ENCODE results near the gene JUP.

The JUP gene

DNA sequence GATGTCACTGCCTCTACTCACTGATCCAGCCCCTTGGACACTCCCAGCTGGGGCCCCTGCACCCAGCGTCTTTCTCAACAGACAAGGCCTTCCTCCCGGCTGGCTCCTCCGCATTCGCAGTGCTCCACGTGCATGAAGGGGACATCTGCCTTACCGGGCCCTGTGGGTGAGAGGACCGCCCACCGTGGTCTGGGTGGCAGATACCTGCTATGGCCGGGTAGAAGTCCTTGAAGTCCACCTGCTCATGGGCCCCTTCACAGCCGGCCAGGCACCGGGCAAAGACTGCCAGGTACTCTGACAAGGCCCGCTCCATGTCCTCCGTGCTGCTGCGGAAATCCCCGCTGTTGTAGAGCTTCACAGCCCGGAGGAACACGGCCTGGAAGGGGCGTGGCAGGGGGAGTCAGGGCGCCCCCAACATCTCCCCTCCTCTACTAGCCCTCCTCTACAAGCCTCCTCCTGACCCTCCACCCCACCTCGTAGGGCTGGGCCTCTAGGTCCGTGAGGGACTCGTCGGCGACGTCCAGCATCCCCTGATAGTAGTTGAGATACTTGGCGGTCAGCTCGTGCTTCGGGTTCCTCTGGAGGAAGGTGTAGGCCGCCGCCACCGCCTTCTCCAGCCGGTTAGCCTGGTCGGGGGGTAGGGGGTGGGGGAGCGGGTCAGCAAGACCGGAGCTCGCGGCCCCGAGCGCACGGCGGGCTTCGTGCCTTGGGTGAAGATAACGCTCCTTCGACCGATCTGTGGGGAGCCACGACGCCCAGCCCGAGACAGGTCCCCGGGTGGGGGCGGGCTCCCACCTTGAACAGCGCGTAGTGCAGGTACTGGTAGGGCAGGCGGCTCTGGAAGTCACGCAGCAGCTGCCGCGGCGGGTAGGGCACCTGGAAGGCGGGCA, 24.4 kb upstream of the JUP start:
- DNase-seq (ENCODE audit: low read depth), result no peak

DNA sequence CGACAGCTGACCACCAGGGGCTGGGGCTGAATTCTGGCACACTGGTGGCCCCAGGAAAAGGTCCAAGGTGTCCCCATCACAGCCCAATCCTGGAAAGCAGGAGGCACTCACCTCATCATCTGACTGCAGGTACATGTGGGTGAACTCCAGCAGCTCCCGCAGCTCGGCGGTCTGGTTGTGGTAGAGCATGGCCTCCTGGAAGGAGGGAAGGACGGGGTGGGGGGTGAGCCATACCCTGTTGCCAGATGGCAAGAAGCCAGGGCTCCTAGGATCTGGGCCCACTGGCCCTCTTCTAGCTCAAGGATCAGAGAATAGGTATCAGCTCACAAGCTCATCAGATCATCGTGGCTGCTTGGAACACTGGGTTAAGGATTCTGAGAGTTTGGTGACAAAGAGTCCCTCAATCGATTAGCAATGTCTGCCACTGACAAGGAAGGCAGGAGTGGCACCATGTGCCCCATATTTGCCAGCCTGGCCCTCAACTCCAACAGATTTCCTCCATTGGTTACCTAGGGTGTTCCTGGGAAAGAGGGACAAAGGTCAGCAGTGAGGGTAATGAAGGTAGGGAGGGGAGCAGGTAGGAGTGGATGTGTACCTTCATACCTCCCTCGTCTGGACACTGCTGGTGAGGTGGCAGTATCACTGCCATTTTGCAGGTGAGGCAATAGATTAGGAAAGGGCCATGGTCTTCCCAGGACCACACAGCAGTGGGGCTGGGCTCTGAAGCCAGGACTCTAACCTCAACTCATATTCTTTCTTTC, 20.4 kb upstream of the JUP start:
- DNase-seq (ENCODE audit: low read depth), result no peak

DNA sequence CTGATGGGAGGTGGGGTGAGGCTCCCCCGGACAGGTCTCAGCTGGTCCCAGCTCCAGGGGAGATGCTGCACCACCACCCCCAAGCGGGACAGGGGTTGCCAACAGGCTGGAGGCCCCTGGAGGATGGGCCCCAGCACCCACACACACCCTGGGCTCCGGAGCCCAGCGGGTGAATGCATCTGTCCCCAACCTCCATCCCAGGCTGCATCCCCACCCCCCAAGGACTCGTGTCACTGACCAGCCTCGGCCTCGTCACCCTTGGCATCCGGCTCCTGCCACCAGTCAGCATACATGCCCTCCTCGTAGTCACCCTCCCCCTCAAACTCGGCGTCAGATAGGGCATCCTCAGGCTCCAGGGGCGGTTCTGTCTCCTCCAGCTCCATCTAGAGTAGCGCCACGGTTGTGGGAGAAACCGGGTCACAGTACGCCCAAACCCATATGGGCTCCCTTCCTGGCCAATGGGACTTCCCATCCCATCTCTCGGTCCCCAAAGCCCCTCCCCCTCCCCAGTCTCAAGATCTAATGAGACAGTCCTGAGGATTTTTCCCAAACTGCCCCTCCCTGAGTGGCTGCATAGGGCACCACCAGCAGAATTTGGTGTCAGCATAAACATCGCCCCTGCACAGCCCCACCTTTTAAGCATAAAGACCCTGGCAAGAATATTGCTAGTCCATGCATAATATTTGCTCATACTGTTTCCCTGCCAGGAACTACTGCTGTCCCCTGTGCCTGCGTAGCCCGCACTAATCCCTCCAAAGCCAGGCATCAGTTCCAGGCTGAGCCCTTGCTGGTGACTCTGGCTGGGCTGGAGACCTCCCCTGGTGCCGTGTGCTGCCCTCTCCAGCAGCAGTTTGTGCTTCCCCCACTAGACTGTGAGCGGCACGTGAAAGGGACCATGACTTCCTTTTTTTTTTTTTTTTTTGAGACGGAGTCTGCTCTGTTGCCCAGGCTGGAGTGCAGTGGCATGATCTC, 16.8 kb upstream of the JUP start:
- DNase-seq (ENCODE audit: low read depth), result no peak

DNA sequence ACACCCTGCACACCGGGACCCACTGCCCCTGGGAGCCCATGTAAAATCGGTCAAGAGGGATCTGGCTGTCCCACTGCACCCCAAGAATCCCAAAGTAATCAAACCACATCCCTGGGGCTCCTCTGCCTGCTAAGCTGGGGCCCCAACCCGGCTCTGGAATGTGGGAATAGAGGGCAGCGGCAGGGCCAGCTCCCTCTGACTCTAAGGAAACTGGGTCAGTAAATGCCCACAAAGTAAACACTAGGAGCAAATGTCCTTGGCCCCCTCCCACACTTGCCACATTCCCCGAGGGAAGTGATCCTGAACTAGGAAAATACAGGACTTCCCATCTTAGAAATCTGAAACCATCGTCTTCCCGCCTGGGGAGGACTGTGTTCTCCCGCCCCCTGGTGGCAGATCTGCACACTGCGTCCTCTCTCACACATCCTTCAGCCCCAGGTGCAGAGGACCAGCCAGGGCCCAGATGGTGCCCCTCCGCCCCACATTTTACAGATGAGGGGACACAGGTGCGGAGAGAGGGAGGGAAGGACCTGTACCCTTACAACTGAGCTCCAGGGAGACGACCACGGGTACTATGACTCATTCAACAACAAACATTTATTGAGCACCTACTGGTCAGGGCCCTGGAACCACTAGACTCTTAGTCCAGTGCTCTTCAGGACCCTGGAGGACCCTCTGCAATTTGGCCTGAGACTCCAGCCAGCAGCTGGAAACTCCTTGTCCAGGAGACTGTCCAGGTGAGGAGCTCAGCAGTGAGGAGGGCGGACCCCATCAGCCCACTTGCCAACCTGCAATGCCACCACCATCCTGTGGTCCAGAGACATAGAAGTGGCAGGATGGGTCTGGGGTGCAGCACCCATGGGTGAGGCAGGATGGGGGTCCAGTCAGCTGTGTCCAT, 15.1 kb upstream of the JUP start:
- peak; percentile 64 for DNase-seq (ENCODE audit: low read depth)

DNA sequence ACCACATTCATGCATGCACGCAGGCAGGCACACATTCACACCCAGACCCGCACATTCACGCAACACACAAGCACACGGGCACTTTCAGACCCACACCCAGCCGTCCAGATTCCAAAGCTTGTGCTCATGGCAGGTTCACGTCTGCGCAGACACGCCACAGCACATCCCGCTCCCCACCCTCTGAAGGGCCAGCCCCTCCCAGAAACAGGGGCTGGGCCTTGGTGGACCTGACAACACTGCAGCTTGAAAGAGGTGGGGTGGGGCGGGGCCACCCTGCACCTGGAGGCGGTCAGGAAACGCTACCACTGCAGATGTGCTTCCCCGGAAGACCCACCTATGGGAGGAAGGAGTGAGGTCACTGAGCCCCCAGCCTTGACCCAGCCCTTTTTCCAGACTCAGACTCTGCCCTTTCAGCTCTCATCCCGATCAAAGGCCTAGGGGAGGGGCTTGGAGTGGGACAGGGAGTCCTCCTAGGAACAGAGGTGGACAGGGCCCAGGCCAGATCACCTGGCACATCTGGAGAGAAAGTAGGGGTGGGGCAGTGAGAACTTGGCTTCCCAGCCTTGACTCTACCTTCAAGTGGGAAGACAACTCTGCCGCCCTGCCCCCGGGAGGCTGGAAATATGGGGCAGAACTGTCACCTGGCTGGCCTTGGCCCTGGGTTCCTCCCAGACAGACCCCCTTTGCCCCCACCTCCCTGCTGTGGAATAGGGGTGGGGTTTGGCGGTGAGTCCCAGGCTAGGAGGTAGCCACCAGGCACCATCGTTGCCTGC, 14.3 kb upstream of the JUP start:
- DNase-seq (ENCODE audit: low read depth), result no peak

DNA sequence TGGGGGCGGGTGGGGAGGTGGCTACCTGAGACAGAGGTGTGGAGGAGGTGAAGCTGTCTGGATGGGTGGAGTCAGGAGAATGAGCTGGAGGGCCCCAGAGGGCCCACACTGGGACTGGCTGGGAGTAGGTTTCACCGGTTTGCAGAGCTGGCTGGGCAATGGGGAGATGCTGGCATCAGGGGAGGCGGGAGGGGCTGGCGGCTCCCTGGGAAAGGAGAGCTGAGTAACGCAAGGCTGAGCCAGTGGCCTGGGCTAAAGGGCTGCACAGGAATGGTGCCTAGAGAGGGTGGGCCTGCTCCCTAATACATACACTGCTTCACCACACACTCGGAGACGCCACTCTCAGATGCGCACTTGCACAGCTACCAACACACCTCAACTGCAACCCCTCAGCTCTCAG, 12.9 kb upstream of the JUP start:
- no peak for DNase-seq (ENCODE audit: low read depth)

DNA sequence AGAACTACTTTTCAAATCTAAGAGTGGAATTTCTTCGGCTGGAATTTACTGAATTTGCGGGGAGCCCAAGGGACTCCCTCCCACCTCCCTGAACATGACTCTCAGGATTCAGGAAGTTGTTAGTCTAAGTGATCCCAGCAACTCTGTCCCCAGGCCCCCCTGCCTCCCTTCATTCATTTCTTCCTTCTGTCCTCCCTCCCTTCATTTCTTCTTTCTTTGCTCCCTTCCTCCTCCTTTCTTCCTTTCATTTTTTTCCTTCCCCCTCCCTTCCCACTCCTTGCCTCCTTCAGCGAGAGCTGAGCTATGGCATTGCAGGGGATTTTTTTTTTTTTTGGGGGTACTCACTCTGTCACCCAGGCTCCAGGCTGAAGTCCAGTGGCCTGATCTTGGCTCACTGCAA, 10.9 kb upstream of the JUP start:
- no peak for DNase-seq (ENCODE audit: low read depth)

DNA sequence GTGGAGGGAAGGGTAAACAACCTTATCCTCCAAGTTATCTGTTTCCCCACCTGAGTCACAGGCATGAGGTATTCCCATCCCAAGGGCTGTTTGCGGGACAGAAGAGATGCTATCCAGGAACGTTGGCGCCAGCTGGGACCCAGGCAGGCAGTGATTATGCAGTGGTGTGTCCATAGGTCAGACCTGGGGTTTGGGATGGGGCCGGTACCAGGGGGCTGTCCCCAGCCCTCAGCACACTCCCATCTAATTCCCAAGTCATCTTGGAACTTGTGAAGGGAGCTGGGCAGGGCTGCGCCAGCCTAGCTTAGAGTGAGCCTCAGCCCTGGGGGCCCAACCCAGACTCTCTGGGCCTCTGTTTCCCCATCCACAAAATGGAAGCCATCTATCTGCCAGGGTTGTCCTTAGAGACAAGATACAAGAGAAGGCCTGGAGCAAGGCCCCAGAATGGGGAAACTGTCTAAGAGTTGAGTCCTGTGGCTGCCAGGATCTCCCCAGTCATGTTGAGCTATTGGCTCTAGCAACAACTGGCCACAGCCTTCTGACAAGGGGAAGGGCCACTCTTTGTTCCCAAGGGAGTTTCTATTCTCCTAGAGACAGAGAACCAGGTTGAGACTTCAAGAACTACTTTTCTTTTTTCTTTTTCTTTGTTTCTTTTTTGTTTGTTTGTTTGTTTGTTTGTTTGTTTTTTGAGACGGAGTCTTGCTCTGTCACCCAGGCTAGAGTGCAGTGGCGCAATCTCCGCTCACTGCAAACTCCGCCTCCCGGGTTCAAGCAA, 9.8 kb upstream of the JUP start:
- DNase-seq (ENCODE audit: low read depth), result no peak

DNA sequence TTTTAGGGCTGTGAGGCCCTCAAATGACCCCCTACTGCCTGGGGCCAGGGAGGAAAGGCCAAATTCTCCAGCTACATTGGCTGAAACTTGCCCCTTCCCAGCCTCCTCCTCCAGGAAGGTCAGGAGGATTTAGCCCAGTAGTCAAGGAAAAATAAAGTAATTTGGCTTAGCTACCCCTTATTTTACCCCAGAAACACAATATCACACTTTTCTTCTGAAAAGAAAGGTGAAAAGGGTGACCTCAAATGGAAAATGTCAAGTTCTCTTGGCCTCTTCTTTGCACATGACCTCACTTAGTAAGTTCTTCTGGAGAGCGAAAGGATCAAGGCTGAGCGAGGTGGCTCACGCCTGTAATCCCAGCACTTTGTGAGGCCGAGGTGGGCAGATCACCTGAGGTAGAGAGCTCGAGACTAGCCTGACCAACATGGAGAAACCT, 8.0 kb upstream of the JUP start:
- DNase-seq (ENCODE audit: low read depth), result no peak

DNA sequence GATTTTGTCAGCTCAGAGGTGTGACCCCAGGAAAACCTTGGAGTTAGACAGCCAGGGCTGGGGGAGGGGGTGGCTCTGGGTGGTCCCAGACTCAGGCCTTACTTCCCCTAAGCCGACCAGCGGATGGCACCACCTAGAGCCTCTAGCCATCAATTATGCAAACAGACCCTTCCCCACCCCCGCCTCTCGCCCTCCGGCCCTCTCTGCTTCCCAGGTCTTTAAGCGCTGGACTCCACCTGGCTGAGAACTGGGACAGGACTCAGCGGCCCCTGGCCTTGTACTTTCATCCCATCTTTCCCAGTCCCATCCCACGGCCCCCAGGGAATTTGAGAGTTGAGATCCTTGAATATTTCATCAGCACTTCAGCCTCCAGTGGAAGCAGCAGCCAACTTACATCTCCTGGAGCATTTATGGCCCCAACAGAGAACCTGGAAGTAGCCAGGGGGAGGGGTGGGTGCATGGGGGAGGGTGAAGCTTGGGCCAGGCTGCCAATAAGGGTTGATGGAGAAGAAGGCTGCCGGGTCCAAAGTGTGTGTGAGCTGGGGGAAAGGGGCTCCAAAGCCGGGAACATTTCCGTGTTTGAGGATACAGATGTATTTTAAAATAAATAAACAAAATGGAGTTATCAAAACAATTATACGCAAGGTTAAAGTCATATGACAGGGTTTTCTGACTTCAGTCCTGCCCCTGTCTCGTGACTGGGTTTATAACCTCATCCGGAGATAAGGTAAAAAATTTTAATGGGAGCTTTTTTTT, 7.5 kb upstream of the JUP start:
- no peak for DNase-seq (ENCODE audit: low read depth)

DNA sequence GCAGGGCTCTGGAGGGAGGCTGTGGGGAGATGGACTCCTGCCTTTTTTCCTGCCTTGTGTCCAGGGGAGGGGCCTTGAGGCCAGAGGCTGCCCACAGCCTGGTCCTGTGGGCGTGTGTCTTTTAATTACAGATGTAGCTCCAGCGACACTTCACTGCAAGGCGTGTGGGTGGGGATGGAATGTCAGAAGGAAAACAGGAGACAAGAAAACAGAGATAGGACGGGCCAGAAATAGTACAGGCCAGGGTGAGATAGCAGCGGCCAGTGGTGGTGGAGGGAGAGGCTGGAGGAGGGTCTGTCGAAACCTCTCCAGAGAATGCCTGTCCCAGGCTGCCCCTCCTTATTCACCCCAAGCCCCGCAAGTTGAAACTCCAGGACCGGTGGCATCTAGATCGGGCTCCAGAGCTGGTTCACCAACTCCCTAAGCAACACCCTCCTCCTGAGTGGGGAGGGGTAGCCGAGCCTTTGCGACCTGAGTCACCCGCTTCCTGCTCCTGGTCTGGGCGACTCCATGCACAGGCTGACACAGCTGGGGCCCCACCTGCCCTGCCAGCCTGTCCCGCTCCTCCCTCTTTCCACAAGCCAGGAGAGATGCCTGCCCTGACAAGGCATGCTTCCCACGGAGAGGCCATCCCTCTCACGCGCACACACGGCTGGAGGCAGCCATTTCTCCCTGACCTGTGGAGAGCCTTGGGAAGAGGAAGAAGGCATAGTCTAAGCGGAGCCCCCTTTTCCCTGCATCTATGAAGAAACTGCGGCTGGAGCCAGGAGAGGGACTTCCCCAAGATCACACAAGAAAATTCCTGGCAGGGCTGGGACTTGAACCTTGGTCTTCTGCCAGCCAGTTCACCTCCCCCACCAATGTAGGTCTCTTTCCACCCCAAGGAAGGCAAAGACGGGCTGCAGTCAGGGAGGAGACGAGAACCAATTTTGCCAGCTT, 6.6 kb upstream of the JUP start:
- DNase-seq (ENCODE audit: low read depth), result no peak

DNA sequence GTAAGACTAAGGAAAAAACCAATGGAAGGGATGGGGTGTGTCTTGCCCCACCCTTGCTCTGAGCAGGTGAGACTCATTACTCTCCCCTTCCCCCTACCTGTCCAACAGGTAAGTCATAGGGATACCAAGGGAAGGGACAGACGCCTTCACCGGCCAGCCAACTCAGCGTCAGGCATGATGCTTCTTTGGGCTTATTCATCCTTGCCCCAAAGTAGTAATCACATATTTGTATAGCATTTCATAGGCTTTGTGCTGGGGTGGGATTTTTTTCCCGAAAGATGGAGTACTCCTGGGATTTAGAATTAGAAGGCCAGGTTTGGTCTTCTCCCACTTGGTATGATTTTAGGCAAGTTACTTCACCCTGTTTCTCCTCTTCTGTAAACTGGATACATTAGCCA, 509 bp upstream of the JUP start:
- DNase-seq (ENCODE audit: low read depth), result no peak

DNA sequence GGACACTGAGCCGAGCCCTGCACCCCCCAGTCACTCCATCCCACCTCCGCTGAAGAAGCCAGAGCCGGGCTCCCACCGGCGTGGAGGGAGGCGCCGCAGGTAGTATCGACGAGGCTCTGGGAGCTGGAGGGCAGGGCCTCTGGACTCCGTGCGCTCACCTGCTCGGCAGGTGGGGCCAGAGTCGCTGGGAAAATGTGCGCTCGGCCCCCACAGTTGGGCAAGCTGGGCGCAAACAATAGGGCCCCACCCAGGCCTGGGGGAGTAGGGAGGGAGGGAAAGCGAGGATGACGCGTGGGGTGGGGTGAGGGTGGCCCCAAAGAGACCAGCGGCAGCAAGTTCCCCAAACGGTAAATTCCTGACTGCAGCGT, 668 bp downstream of the JUP start:
- DNase-seq (ENCODE audit: low read depth), result no peak

DNA sequence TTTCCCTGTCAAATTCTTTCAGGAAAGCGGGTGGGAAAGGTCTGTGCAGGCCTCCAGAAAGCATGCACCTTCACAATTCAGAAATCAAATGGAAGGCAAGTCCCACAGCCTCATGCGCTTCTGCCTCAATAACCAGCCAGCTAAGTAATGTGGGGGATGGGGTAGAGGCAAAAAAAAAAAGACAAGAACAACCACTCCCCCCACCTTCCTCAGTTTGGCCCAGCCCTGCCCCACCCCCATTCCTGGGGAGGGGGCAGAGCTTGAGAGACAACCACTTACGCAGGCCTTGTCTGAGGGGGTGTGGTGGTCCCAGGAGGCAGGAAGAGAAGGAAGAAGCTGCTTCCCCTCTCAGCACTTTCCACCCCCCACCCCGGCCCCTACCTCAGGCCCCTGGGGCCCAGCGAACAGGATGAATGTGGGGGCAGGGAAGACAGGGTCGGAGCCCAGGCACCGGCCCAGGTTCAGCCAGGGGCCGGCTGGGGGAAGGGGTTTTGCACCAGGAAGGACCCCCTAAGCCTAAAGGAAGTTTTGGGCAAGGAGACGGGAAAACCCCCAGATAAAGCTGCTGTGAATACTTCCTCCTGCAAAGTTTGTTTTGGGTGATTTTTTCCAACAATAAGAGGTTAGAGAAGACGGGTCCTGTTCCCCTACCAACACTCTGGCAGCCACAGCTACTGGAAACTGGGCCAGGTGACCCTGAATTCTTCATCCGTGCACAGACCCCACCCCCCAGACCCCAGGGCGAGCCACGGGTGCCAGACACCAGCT, 1.2 kb downstream of the JUP start:
- no peak for DNase-seq (ENCODE audit: low read depth)

DNA sequence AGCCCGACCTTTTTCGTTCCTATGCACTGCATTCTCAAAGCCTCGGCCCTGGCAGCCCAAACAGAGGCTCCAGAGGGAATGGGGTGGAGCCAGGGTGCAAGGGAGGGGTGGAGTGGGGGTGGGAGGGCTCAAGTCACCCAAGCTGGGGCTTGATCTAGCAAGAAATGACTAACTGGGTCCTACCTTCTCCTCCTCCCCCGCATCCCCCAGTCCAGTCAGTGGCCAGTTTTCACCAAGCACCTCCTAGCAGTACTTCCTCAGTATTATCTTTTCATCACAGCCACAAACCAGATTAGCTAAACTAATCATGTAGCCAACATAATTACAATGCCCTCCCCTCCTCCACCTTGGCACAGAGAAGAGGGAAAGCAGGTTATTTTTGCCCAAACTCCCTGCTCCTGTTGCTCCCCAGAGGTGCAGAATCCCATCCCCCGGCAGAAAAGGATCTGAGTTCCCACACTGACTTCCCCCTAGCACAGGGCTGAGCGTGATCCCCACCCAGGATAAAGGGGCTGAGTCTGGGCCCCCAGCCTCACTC, 2.2 kb downstream of the JUP start:
- no peak for DNase-seq (ENCODE audit: low read depth)

DNA sequence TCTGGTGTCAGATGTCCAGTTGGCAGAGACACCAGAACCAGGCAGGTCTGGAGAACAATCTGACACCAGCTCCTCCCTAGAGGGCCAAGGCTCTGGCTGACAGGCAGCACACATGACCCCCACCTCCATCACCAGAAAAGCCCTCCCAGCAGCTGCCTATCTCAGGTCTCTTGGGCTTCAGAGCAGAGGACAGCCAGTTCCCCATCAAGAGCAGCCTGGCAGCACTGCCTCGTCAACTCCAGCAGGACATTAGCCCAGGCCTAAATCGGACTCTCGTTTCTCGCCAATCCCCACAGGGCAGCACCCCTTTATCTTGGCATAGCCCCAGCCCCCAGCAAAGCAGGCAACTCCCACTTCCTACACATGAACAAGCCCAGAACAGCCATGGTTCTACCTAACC, 4.4 kb downstream of the JUP start:
- DNase-seq (ENCODE audit: low read depth), result no peak

Data from activated T-cell treated with anti-CD3 and anti-CD28 coated beads for 48 hours (primary cell).